HFFc6 (cell line): ENCODE data around the gene ERBIN. TPM values are rescaled to one million over a fixed set of nuclear protein-coding genes. Genes with fewer than 3 reads are reported as not detected.

Experiments
- DNase-seq: peaks from one replicate; pipeline ENCODE4 v3.0.0-alpha.2; 2018
- H3K27ac Mint-ChIP-seq: 2 replicates; pipeline ENCODE4 v1.8.0; 2020; ENCODE audit warnings: mild to moderate bottlenecking, mixed read lengths
- H3K27me3 Mint-ChIP-seq: 2 replicates; pipeline ENCODE4 v1.8.0; 2021; ENCODE audit warnings: mild to moderate bottlenecking, moderate library complexity, mixed read lengths; ENCODE audit not compliant: insufficient read depth
- H3K36me3 Mint-ChIP-seq: 2 replicates; pipeline ENCODE4 v1.8.0; 2021; ENCODE audit warnings: low read depth, mixed read lengths
- H3K4me1 Mint-ChIP-seq: 2 replicates; pipeline ENCODE4 v1.8.0; 2020; ENCODE audit warnings: low read depth, mixed read lengths
- H3K4me3 Mint-ChIP-seq: 2 replicates; pipeline ENCODE4 v1.8.0; 2020; ENCODE audit warnings: mild to moderate bottlenecking, moderate library complexity, mixed read lengths
- H3K9me3 Mint-ChIP-seq: 2 replicates; pipeline ENCODE4 v1.8.0; 2020; ENCODE audit warnings: mild to moderate bottlenecking, mixed read lengths
- total RNA-seq, 6 experiments: library from RNA; stranded (reverse); fragmentation: NEBNext Ultra II Directional; extraction: Animal tissue kit (Norgen Biotek cat#: 25700); gene quantifications; 2 replicates in 1 of 6; 3 replicates in 5 of 6; pipeline ENCODE4 v1.2.3, GENCODE V29; 2021
- TF ChIP-seq, protein P1 (sequence below): fragments of 200-600 bp; sonication (generic); IDR thresholded peaks from 2 replicates; pipeline ENCODE4 v1.5.0; 2021; ENCODE audit warnings: antibody characterized with exemption, mild to moderate bottlenecking

The ERBIN gene
- total RNA-seq, 6 experiments from 2014 or later, result 97.5 to 127 (median 114) TPM

DNA sequence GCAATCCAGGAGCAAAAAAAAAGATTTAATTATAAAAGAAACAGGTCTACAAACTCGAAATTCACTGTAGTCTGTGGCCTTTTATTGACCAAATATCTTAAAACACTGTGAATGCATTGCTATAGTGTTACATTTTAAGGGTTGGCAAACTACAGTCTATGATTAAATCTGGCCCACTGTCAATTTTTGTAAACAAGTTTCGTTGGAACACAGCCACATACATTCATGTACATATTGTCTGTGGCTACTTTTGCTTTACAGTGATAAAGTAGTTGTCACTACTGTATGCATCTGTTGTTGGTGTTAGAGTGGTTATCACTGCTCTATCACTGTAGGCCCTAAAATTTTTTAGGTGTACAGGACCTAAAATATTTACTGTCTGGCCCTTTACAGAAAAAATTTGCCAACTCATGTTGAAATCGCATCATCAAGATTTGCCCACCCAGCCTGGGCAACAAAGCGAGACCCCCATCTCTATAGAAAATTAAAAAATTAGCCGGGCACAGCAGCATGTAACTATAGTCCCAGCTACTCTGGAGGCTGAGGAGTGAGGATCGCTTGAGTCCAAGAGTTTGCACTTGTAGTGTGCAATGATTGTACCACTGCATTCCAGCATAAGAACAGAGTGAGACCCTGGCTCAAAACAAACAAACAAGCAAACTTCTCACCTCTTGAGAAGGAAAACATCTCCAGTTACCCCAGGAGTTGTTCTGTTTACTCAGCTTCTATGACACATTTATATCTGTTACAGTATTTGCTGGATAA, 89.0 kb downstream of the ERBIN start:
- Mint-ChIP-seq H3K36me3 (peaks cover 43% of the 10 kb centered on the region), H3K27me3 (peaks cover 4% of the 10 kb centered on the region; the same call in 1 of the 2 replicates), H3K9me3 (no peaks in the 10 kb centered on the region), H3K27ac (no peak overlapping the region; the same call in 1 of the 2 replicates), H3K4me3 (no peak overlapping the region), H3K4me1 (peaks cover 58% of the 10 kb centered on the region)
- TF ChIP-seq, protein P1, sequence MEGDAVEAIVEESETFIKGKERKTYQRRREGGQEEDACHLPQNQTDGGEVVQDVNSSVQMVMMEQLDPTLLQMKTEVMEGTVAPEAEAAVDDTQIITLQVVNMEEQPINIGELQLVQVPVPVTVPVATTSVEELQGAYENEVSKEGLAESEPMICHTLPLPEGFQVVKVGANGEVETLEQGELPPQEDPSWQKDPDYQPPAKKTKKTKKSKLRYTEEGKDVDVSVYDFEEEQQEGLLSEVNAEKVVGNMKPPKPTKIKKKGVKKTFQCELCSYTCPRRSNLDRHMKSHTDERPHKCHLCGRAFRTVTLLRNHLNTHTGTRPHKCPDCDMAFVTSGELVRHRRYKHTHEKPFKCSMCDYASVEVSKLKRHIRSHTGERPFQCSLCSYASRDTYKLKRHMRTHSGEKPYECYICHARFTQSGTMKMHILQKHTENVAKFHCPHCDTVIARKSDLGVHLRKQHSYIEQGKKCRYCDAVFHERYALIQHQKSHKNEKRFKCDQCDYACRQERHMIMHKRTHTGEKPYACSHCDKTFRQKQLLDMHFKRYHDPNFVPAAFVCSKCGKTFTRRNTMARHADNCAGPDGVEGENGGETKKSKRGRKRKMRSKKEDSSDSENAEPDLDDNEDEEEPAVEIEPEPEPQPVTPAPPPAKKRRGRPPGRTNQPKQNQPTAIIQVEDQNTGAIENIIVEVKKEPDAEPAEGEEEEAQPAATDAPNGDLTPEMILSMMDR, result no peak
- no peak for DNase-seq

DNA sequence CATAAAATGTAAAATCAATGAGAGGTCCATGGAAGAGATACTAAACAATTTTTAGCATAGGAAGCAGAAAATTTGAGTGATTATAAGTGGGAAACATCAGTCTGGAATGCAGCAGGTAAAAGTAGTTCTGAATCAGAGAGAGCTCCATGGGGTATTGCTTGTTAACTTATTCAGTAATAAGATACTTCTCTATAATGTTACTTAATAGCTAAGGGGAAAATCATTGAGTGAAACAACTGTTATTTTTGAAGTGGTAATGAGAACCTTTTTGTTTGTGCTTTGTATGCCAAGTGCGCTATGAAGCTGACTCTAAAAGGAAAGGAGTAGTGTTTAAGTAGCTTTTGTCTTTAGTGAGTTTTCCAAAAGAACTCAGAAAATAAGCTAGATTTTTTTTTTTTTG, 95.2 kb downstream of the ERBIN start:
- Mint-ChIP-seq H3K27ac (no peak overlapping the region), H3K4me1 (peaks cover 28% of the 10 kb centered on the region), H3K27me3 (peaks cover 3% of the 10 kb centered on the region; the same call in 1 of the 2 replicates), H3K4me3 (no peak overlapping the region; the same call in 1 of the 2 replicates), H3K9me3 (no peaks in the 10 kb centered on the region), H3K36me3 (peaks cover 32% of the 10 kb centered on the region)
- TF ChIP-seq, protein P1, result no peak
- no peak for DNase-seq

DNA sequence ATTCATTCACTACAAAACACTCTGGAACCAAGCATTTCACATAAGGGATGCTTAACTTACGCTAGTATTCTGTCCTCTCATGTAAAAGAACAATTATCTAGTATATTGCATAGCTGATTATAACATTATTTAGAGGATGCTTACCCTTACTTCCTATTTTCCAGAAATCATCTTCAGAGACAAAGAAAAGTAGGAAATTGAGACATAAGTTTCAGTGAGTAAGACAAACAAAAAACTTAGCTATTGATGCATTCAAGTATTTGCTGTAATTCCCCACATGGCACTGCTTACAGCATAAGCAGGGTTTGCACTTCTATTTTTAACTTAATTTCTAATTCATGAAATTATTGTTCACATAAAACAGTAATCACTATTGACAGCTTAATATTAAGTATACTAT, 112.9 kb downstream of the ERBIN start:
- DNase-seq, result no peak
- no peaks in the 10 kb centered on the region; the same call in 1 of the 2 replicates for H3K27me3 Mint-ChIP-seq
- TF ChIP-seq, protein P1, result no peak
- H3K4me1 Mint-ChIP-seq, result peaks cover 27% of the 10 kb centered on the region
- no peak overlapping the region for H3K4me3 Mint-ChIP-seq
- no peak overlapping the region for H3K27ac Mint-ChIP-seq
- peaks cover 50% of the 10 kb centered on the region for H3K36me3 Mint-ChIP-seq
- no peaks in the 10 kb centered on the region for H3K9me3 Mint-ChIP-seq

DNA sequence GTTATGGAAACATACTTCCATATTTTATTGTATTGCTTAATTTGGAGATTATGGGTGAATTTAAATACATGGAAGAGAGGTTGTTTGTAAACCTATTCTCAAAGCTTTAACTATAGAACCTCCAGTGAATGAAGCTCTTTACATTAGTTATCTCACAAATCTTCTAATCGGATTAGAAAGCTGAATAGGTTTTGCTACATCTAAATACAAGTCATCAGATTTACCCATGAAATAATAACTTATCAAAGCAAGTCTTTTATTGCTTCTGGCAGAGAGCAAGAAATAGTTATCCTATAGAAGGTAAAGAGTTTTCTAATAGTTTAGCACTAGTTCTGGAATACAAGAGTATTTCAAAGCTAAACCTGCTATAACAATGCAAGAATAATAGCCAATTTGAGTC, 113.3 kb downstream of the ERBIN start:
- peaks cover 51% of the 10 kb centered on the region for H3K36me3 Mint-ChIP-seq
- H3K4me3 Mint-ChIP-seq, result no peak overlapping the region
- no peak for DNase-seq
- TF ChIP-seq, protein P1, result no peak
- H3K27ac Mint-ChIP-seq, result no peak overlapping the region
- H3K4me1 Mint-ChIP-seq, result peaks cover 27% of the 10 kb centered on the region
- no peaks in the 10 kb centered on the region; the same call in 1 of the 2 replicates for H3K27me3 Mint-ChIP-seq
- H3K9me3 Mint-ChIP-seq, result no peaks in the 10 kb centered on the region

DNA sequence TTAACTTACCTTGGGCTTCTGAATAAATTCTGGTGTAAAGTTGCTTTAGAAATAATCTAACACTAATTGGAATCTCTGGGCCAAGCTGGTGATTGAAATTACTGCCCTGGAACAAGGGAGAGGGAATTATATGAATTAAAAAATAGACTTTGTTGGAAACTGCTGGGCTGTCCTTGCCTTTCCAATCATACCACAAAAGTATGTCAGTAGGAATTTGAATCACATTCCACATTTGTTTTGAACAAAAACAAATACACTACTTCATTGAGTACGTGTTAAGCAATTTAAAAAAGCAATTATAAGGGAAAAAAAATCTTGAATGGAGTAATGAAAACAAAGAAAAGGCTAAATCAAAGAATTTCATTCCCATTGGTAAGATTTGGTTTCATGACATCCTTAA, 115.3 kb downstream of the ERBIN start:
- DNase-seq, result no peak
- H3K36me3 Mint-ChIP-seq, result peaks cover 59% of the 10 kb centered on the region
- TF ChIP-seq, protein P1, result no peak
- peak overlapping the region; percentile 40; the same call in 1 of the 2 replicates for H3K27ac Mint-ChIP-seq
- H3K4me3 Mint-ChIP-seq, result no peak overlapping the region
- H3K9me3 Mint-ChIP-seq, result no peaks in the 10 kb centered on the region
- H3K4me1 Mint-ChIP-seq, result peaks cover 27% of the 10 kb centered on the region
- H3K27me3 Mint-ChIP-seq, result no peaks in the 10 kb centered on the region; the same call in 1 of the 2 replicates
